ENCODE results near the gene COG1. TPM values are rescaled to one million over a fixed set of nuclear protein-coding genes. Genes with fewer than 3 reads are reported as not detected.

COG1 gene
- total and polyA plus RNA-seq, 9 of the 15 experiments (the other 6 are each of a cell fraction or from before 2014, with no cell fraction given): 9.5 to 26.8 (median 12.9) TPM

- Histone ChIP-seq H3K4me1 (replicated peaks in 1 of 2; ENCODE audit: control insufficient read depth in 2 of 2, insufficient read depth in 2 of 2, low read length in 2 of 2) (peaks cover 0 to 18% of the 10 kb centered on the region in 2 experiments; a peak in 2 of 5 replicates), H3K9me3 (replicated peaks; ENCODE audit: control insufficient read depth, insufficient read depth, low read depth, low read length) (no peaks in the 10 kb centered on the region), H3K36me3 (ENCODE audit: control insufficient read depth, insufficient read depth, low read length) (no peaks in the 10 kb centered on the region), H3K9ac (ENCODE audit: insufficient read depth in 1 of 2, low read depth in 2 of 2, low read length in 2 of 2) (no peak overlapping the region), H3K27ac (ENCODE audit: extremely low read depth, low read depth, low read length) (no peak overlapping the region), H4K20me1 (replicated peaks; ENCODE audit: control insufficient read depth, insufficient read depth, low read length) (peaks cover 6% of the 10 kb centered on the region; the same call in 1 of the 2 replicates), H3K79me2 (ENCODE audit: control insufficient read depth, insufficient read depth, low read length) (no peaks in the 10 kb centered on the region), H2AFZ (ENCODE audit: low read depth, low read length) (no peak overlapping the region), H3K4me2 (ENCODE audit: insufficient read depth, low read length) (no peak overlapping the region), H3K27me3 (ENCODE audit: control insufficient read depth in 2 of 2, insufficient read depth in 2 of 2, low read length in 2 of 2) (peaks cover 51 to 53% of the 10 kb centered on the region in 2 experiments), H3K9me1 (ENCODE audit: control insufficient read depth, insufficient read depth, low read length) (no peaks in the 10 kb centered on the region), H3K4me3 (no peak overlapping the region)
- intact Hi-C loops (cut with micrococcal nuclease): no loop called here
- POLR2A ChIA-PET: interaction anchor here (0.6 to 1.2 kb wide), 2 partner anchors 10 to 241 kb away, joined by 3 to 4 read pairs; no protein-coding TSS in a partner anchor
- ATAC-seq (no peak), FAIRE-seq (peak; percentile 11), DNase-seq (ENCODE audit: extremely low read depth in 1 of 4, low spot score in 3 of 4) (no peak)
- 4% methylated on average over 6 of the region's 6 CpGs for WGBS (ENCODE audit: insufficient coverage, low coverage, missing lambda C conversion rate)
- CTCF ChIA-PET (ENCODE audit: low intra/inter-chr PET ratio): no interaction called here
- in situ Hi-C loops (cut with MboI): no loop called here
- BruUV-seq (replicated peaks): no TSS peak
- TF ChIP-seq, protein P1, sequence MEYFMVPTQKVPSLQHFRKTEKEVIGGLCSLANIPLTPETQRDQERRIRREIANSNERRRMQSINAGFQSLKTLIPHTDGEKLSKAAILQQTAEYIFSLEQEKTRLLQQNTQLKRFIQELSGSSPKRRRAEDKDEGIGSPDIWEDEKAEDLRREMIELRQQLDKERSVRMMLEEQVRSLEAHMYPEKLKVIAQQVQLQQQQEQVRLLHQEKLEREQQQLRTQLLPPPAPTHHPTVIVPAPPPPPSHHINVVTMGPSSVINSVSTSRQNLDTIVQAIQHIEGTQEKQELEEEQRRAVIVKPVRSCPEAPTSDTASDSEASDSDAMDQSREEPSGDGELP (CRISPR knock-in tag; IDR thresholded peaks at IDR 0.05; ENCODE audit: borderline replicate concordance): no peak
- TF ChIP-seq MYNN (IDR thresholded peaks at IDR 0.05): no peak
- TF ChIP-seq MYNN (CRISPR knock-in tag; IDR thresholded peaks at IDR 0.05): no peak
- no peak for TF ChIP-seq ETV6 (IDR thresholded peaks at IDR 0.05; ENCODE audit: borderline replicate concordance in 1 of 2, low read depth in 2 of 2, low read length in 1 of 2)
- TF ChIP-seq ETV6 (CRISPR knock-in tag; IDR thresholded peaks at IDR 0.05; ENCODE audit: borderline replicate concordance): no peak
- TF ChIP-seq, protein P2, sequence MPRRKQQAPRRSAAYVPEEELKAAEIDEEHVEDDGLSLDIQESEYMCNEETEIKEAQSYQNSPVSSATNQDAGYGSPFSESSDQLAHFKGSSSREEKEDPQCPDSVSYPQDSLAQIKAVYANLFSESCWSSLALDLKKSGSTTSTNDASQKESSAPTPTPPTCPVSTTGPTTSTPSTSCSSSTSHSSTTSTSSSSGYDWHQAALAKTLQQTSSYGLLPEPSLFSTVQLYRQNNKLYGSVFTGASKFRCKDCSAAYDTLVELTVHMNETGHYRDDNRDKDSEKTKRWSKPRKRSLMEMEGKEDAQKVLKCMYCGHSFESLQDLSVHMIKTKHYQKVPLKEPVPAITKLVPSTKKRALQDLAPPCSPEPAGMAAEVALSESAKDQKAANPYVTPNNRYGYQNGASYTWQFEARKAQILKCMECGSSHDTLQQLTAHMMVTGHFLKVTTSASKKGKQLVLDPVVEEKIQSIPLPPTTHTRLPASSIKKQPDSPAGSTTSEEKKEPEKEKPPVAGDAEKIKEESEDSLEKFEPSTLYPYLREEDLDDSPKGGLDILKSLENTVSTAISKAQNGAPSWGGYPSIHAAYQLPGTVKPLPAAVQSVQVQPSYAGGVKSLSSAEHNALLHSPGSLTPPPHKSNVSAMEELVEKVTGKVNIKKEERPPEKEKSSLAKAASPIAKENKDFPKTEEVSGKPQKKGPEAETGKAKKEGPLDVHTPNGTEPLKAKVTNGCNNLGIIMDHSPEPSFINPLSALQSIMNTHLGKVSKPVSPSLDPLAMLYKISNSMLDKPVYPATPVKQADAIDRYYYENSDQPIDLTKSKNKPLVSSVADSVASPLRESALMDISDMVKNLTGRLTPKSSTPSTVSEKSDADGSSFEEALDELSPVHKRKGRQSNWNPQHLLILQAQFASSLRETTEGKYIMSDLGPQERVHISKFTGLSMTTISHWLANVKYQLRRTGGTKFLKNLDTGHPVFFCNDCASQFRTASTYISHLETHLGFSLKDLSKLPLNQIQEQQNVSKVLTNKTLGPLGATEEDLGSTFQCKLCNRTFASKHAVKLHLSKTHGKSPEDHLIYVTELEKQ (CRISPR knock-in tag; IDR thresholded peaks at IDR 0.05): no peak
- TF ChIP-seq C11orf30 (IDR thresholded peaks at IDR 0.05; ENCODE audit: low read depth): no peak
- no peak for TF ChIP-seq ZHX1 (conservative IDR thresholded peaks at IDR 0.05; ENCODE audit: low read length)
- TF ChIP-seq ZFP36 (IDR thresholded peaks at IDR 0.05; ENCODE audit: low read depth, low read length, partially characterized antibody): no peak
- no peak for TF ChIP-seq ZNF445 (CRISPR knock-in tag; IDR thresholded peaks at IDR 0.05; ENCODE audit: low read depth)
- TF ChIP-seq ZNF780A (CRISPR knock-in tag; IDR thresholded peaks at IDR 0.05): no peak
- no peak for TF ChIP-seq GTF2F1 (IDR thresholded peaks at IDR 0.05; ENCODE audit: low read depth, low read length)
- TF ChIP-seq MECOM (CRISPR knock-in tag; IDR thresholded peaks at IDR 0.05): no peak
- TF ChIP-seq ZNF644 (tag; IDR thresholded peaks at IDR 0.05; ENCODE audit: low read depth): no peak
- TF ChIP-seq CREB3 (tag; conservative IDR thresholded peaks at IDR 0.05; ENCODE audit: low read depth): no peak
- no peak for TF ChIP-seq POLR3G (IDR thresholded peaks at IDR 0.05; ENCODE audit: extremely low read depth, insufficient read length, insufficient replicate concordance)
These were observed 24.2 kb upstream of the COG1 start for GRCh38 chr17:73168667-73169066.

Data from K562 (cell line).